GM18909 (cell line): ENCODE data around the gene STRADA.
"Not testable (repeated sequence)": the region's sequence is repeated elsewhere in the genome, so short reads cannot be mapped to it uniquely, and the experiment has no call there.

Experiments
- ATAC-seq: cut with Tn5 transposase; IDR thresholded peaks from one replicate; pipeline ENCODE4 v1.9.1; 2021; ENCODE audit warnings: mild to moderate bottlenecking; ENCODE audit not compliant: unreplicated experiment, poor library complexity

STRADA gene

GRCh38 chr17:63758428-63758827, 16.8 kb upstream of the STRADA start:
- no peak for ATAC-seq

- no peak for ATAC-seq
Measured at GRCh38 chr17:63754046-63754445, 12.4 kb upstream of the STRADA start.

GRCh38 chr17:63753215-63753614, 11.6 kb upstream of the STRADA start:
- no peak for ATAC-seq

- no peak for ATAC-seq
Measured at GRCh38 chr17:63752707-63753106, 11.1 kb upstream of the STRADA start.

GRCh38 chr17:63751806-63752205, 10.2 kb upstream of the STRADA start:
- no peak for ATAC-seq

GRCh38 chr17:63741143-63741407, 524 bp downstream of the STRADA start:
- ATAC-seq: peak; percentile 31

- ATAC-seq: no peak
Measured at GRCh38 chr17:63740464-63741142, 996 bp downstream of the STRADA start.

- no peak for ATAC-seq
Measured at GRCh38 chr17:63735691-63736090, 5.9 kb downstream of the STRADA start.

- ATAC-seq: no peak
Measured at GRCh38 chr17:63722403-63722802, 19.2 kb downstream of the STRADA start.

- ATAC-seq: not testable (repeated sequence)
Measured at GRCh38 chr17:63720194-63720593, 21.4 kb downstream of the STRADA start.

- no peak for ATAC-seq
Measured at GRCh38 chr17:63718988-63719387, 22.6 kb downstream of the STRADA start.

GRCh38 chr17:63716426-63716825, 25.2 kb downstream of the STRADA start:
- ATAC-seq: no peak

- no peak for ATAC-seq
Measured at GRCh38 chr17:63714550-63715277, 26.9 kb downstream of the STRADA start.

- no peak for ATAC-seq
Measured at GRCh38 chr17:63709110-63709509, 32.5 kb downstream of the STRADA start.

- ATAC-seq: no peak
Measured at GRCh38 chr17:63707151-63707550, 34.4 kb downstream of the STRADA start.

- ATAC-seq: no peak
Measured at GRCh38 chr17:63706336-63707082, 35.1 kb downstream of the STRADA start.

- ATAC-seq: no peak
Measured at GRCh38 chr17:63705657-63706056, 35.9 kb downstream of the STRADA start.

GRCh38 chr17:63704836-63705235, 36.8 kb downstream of the STRADA start:
- ATAC-seq: no peak

- no peak for ATAC-seq
Measured at GRCh38 chr17:63704259-63704576, 37.4 kb downstream of the STRADA start.

- ATAC-seq: no peak
Measured at GRCh38 chr17:63703556-63704258, 37.9 kb downstream of the STRADA start.

GRCh38 chr17:63703029-63703428, 38.6 kb downstream of the STRADA start:
- ATAC-seq: no peak
